OCI-LY3 (cell line): ENCODE data around the gene PPP1R14D.

Source experiments
- EZH2phosphoT487 ChIP-seq: fragments of 200-600 bp; shearing (Covaris generic); IDR thresholded peaks from 2 replicates; pipeline ENCODE4 v1.6.1; 2018; ENCODE audit warnings: antibody characterized with exemption, mixed run types, low read depth
- TF ChIP-seq, protein P1 (sequence below): fragments of 200-600, 300-600 bp; sonication (generic); IDR thresholded peaks from 2 replicates; pipeline ENCODE4 v1.5.1; 2014; ENCODE audit warnings: antibody characterized with exemption, low read length, low read depth

- TF ChIP-seq, protein P1, sequence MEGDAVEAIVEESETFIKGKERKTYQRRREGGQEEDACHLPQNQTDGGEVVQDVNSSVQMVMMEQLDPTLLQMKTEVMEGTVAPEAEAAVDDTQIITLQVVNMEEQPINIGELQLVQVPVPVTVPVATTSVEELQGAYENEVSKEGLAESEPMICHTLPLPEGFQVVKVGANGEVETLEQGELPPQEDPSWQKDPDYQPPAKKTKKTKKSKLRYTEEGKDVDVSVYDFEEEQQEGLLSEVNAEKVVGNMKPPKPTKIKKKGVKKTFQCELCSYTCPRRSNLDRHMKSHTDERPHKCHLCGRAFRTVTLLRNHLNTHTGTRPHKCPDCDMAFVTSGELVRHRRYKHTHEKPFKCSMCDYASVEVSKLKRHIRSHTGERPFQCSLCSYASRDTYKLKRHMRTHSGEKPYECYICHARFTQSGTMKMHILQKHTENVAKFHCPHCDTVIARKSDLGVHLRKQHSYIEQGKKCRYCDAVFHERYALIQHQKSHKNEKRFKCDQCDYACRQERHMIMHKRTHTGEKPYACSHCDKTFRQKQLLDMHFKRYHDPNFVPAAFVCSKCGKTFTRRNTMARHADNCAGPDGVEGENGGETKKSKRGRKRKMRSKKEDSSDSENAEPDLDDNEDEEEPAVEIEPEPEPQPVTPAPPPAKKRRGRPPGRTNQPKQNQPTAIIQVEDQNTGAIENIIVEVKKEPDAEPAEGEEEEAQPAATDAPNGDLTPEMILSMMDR, result no peak
- no peak for TF ChIP-seq EZH2phosphoT487
Observed at GRCh38 chr15:40769274-40770146, 59.0 kb downstream of the PPP1R14D start, which contains the start of gene C15orf62.
